Natural killer cell (primary cell): Measurements from ENCODE around the gene PDE8B. TPM values are rescaled to one million over a fixed set of nuclear protein-coding genes. Genes with fewer than 3 reads are reported as not detected.

Source experiments
- ATAC-seq, 3 donors: fragments of 150-1000 bp in 2 of 3; fragments of 200-7000 bp in 1 of 3; cut with Tn5 transposase; 1 replicate in 1 of 3; 2 replicates in 2 of 3; pipeline ENCODE4 v1.10.0; 2021; ENCODE audit warnings: mild to moderate bottlenecking in 2 of 3, moderate library complexity in 2 of 3
- DNase-seq, 2 donors: peaks; one replicate each; pipeline versions ENCODE4 v3.0.0 to v3.0.0-alpha.2; 2013 to 2021; ENCODE audit warnings: mixed read lengths in 1 of 2
- H3K27ac ChIP-seq: one replicate; pipeline ENCODE4 v1.5.1; 2013; ENCODE audit warnings: mild to moderate bottlenecking, low read length
- H3K27me3 ChIP-seq: one replicate; pipeline ENCODE4 v1.6.1; 2013; ENCODE audit warnings: low read length; ENCODE audit not compliant: control insufficient read depth, insufficient read depth
- H3K36me3 ChIP-seq: one replicate; pipeline ENCODE4 v1.6.1; 2013; ENCODE audit warnings: low read length; ENCODE audit not compliant: control insufficient read depth, insufficient read depth
- H3K4me1 ChIP-seq: one replicate; pipeline ENCODE4 v1.6.1; 2013; ENCODE audit warnings: low read length; ENCODE audit not compliant: control insufficient read depth, insufficient read depth
- H3K4me3 ChIP-seq: one replicate; pipeline ENCODE4 v1.5.1; 2013; ENCODE audit warnings: low read length
- H3K9me3 ChIP-seq: one replicate; pipeline ENCODE4 v1.6.1; 2013; ENCODE audit warnings: low read length; ENCODE audit not compliant: control insufficient read depth, insufficient read depth
- H3K27ac Mint-ChIP-seq, 2 donors: one replicate each; pipeline ENCODE4 v1.8.0; 2022; ENCODE audit warnings: mild to moderate bottlenecking in 2 of 2, mixed read lengths in 2 of 2, moderate library complexity in 1 of 2
- H3K27me3 Mint-ChIP-seq, 2 donors: one replicate each; pipeline ENCODE4 v1.8.0; 2022; ENCODE audit warnings: low read depth in 2 of 2, mixed read lengths in 2 of 2
- H3K36me3 Mint-ChIP-seq: one replicate; pipeline ENCODE4 v1.8.0; 2022; ENCODE audit warnings: mixed read lengths
- H3K4me1 Mint-ChIP-seq, 2 donors: one replicate each; pipeline ENCODE4 v1.8.0; 2022; ENCODE audit warnings: mixed read lengths in 2 of 2
- H3K4me3 Mint-ChIP-seq: one replicate; pipeline ENCODE4 v1.8.0; 2022; ENCODE audit warnings: mild to moderate bottlenecking, moderate library complexity, mixed read lengths
- H3K9me3 Mint-ChIP-seq, 2 donors: one replicate each; pipeline ENCODE4 v1.8.0; 2022; ENCODE audit warnings: mixed read lengths in 2 of 2
- CTCF ChIP-seq: fragments of 200-600 bp; IDR thresholded peaks from one replicate; pipeline ENCODE4 v1.8.0; 2022; ENCODE audit warnings: antibody characterized with exemption
- WGBS: methylation state at CpG from one replicate; pipeline ENCODE4 v1.1.7; 2013; ENCODE audit warnings: missing lambda C conversion rate; ENCODE audit not compliant: insufficient coverage; 5-methylcytosine and 5-hydroxymethylcytosine counted together
- intact Hi-C: fragments of 100-400 bp; cut with micrococcal nuclease; formaldehyde crosslinking; loops from one replicate; pipeline ENCODE4 v1.14.2; 2022
- total RNA-seq, 4 donors: library from RNA; stranded (reverse); fragments of 120-200 nt in 1 of 4; gene quantifications; one replicate each; pipeline versions ENCODE4 v1.2.3 to v1.2.4, GENCODE V29; 2013 to 2022

Gene PDE8B
- total RNA-seq, 3 donors from 2014 or later (not counting 1 experiment from before 2014, with no cell fraction given): 0.23 to 0.82 TPM; not detected in 1

DNA sequence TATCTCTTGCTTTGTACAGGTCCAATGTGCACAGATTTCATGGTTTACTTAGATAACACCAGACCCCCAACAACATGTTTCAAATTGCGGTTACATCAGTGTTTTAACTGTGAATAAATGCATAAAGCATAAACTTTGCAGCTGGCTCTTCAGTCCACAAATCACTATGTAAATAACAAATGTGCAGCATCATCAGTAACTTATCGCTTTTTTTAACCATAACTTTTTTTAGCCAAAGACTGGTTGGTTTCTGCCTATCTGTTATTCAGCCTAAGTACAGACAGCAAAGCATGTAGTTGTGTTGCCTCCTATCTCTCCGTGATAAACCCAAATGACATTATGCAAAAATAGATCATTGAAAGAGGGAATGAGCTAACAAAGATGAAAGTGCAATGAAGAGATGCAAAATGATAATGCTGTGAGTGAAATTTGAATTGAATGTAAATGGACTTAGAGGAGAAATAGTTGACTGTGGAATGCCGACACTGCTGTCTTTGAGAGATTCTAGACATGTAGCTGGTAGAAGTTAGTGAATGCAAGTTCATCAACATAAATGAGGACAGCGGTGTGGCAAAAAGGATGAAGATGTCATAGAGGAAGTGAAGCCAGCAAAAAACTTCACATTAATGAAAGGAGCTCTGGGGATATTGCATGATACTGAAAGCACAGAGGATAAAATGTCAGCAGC is 108.8 kb downstream of the PDE8B start:
- H3K4me3 Mint-ChIP-seq: no peak overlapping the region
- ATAC-seq (no peak), DNase-seq (no peak)
- no peak overlapping the region for H3K27ac Mint-ChIP-seq
- H3K36me3 Mint-ChIP-seq: no peaks in the 10 kb centered on the region
- H3K4me1 Mint-ChIP-seq: no peaks in the 10 kb centered on the region
- Histone ChIP-seq H3K4me1 (no peaks in the 10 kb centered on the region), H3K27me3 (no peaks in the 10 kb centered on the region), H3K4me3 (no peak overlapping the region), H3K9me3 (no peaks in the 10 kb centered on the region), H3K36me3 (no peaks in the 10 kb centered on the region), H3K27ac (no peak overlapping the region)
- no peak for TF ChIP-seq CTCF
- WGBS: 93% methylated on average over 5 of the region's 5 CpGs
- no peaks in the 10 kb centered on the region for H3K9me3 Mint-ChIP-seq
- intact Hi-C loops: no loop called here
- H3K27me3 Mint-ChIP-seq: peaks cover 7 to 14% of the 10 kb centered on the region in 2 donors

- Histone ChIP-seq H3K4me3 (no peak overlapping the region), H3K36me3 (no peaks in the 10 kb centered on the region), H3K4me1 (no peaks in the 10 kb centered on the region), H3K27me3 (no peaks in the 10 kb centered on the region), H3K9me3 (no peaks in the 10 kb centered on the region), H3K27ac (no peak overlapping the region)
- Mint-ChIP-seq H3K36me3 (no peaks in the 10 kb centered on the region), H3K27ac (no peak overlapping the region), H3K9me3 (no peaks in the 10 kb centered on the region), H3K4me1 (no peaks in the 10 kb centered on the region), H3K4me3 (no peak overlapping the region), H3K27me3 (peaks cover 0 to 4% of the 10 kb centered on the region in 2 donors)
- DNase-seq (no peak), ATAC-seq (no peak)
- TF ChIP-seq CTCF: no peak
- intact Hi-C loops: no loop called here
- 91% methylated on average over 4 of the region's 4 CpGs for WGBS
Observed at GRCh38 chr5:77321793-77322394, 111.4 kb downstream of the PDE8B start.

- whole genome bisulfite sequencing: 93% methylated on average over 3 of the region's 4 CpGs
Observed at GRCh38 chr5:77322406-77322805, 111.9 kb downstream of the PDE8B start.

More at GRCh38 chr5:77322406-77322805, 111.9 kb downstream of the PDE8B start:
- no peak for TF ChIP-seq CTCF
- ATAC-seq (no peak), DNase-seq (no peak)
- no peaks in the 10 kb centered on the region for H3K4me1 Mint-ChIP-seq
- Histone ChIP-seq H3K27me3 (no peaks in the 10 kb centered on the region), H3K36me3 (no peaks in the 10 kb centered on the region), H3K4me1 (no peaks in the 10 kb centered on the region), H3K9me3 (no peaks in the 10 kb centered on the region), H3K27ac (no peak overlapping the region), H3K4me3 (no peak overlapping the region)
- intact Hi-C loops: no loop called here
- H3K4me3 Mint-ChIP-seq: no peak overlapping the region
- H3K9me3 Mint-ChIP-seq: no peaks in the 10 kb centered on the region
- H3K36me3 Mint-ChIP-seq: no peaks in the 10 kb centered on the region
- H3K27me3 Mint-ChIP-seq: peaks cover 0 to 4% of the 10 kb centered on the region in 2 donors
- H3K27ac Mint-ChIP-seq: no peak overlapping the region
